ENCODE data around the gene PGGT1B.

The PGGT1B gene

DNA sequence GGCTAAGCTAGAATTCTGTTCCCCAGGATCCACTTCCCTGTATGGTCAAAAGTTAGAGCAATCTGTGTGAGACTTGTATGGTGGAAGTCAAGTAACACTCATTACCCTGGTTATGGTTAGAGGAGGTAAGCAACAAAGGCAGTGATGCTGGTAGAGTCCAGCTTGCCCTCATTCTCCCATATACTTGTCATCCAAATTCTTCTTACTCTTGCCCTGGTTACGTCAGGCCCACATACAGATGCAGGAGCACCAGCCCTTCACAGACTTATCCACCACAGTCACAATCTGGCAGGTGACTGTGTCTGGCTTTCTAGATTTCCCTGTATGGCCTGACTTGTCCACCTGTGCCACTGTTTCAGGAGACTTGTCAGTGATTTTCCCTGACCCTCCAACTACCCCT lies 35.4 kb downstream of the PGGT1B start:
- TF ChIP-seq, protein P1, sequence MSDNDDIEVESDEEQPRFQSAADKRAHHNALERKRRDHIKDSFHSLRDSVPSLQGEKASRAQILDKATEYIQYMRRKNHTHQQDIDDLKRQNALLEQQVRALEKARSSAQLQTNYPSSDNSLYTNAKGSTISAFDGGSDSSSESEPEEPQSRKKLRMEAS (IDR thresholded peaks at IDR 0.05) = no peak
- TF ChIP-seq EGR1 (IDR thresholded peaks at IDR 0.05) (no peak), CREB1 (IDR thresholded peaks at IDR 0.05; ENCODE audit: low read depth) (no peak), EP300 (IDR thresholded peaks at IDR 0.05; ENCODE audit: borderline replicate concordance) (no peak), NFIC (IDR thresholded peaks at IDR 0.05) (no peak)

DNA sequence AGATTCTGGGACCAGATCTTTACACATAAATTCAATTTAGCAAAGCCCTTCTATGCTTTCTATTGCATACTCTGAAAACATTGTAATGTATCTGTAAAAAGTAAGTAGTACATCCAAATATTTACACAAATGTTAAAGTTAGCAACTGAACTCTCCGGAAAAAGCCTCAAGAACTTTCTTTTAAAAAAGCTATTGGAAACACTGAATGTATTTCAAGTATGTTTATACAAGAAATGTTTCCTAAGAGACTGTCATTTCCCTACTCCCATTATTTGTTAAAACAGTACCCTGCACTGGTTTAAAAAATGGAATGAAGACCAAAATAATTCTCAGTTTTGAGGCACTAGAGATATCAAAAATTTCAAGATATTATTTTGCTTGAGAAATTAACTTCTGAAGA lies 48.1 kb downstream of the PGGT1B start:
- TF ChIP-seq CREB1 (IDR thresholded peaks at IDR 0.05; ENCODE audit: low read depth) (no peak), TCF12 (IDR thresholded peaks at IDR 0.05; ENCODE audit: low read depth) (no peak), FOXM1 (IDR thresholded peaks at IDR 0.05; ENCODE audit: borderline replicate concordance, low read depth) (no peak), TAF1 (IDR thresholded peaks at IDR 0.05; ENCODE audit: low read depth) (no peak), TEAD4 (IDR thresholded peaks at IDR 0.05) (no peak), RAD21 (IDR thresholded peaks at IDR 0.05; ENCODE audit: low read depth) (no peak), ZBTB7A (IDR thresholded peaks at IDR 0.05; ENCODE audit: low read depth) (no peak)
- TF ChIP-seq, protein P2, sequence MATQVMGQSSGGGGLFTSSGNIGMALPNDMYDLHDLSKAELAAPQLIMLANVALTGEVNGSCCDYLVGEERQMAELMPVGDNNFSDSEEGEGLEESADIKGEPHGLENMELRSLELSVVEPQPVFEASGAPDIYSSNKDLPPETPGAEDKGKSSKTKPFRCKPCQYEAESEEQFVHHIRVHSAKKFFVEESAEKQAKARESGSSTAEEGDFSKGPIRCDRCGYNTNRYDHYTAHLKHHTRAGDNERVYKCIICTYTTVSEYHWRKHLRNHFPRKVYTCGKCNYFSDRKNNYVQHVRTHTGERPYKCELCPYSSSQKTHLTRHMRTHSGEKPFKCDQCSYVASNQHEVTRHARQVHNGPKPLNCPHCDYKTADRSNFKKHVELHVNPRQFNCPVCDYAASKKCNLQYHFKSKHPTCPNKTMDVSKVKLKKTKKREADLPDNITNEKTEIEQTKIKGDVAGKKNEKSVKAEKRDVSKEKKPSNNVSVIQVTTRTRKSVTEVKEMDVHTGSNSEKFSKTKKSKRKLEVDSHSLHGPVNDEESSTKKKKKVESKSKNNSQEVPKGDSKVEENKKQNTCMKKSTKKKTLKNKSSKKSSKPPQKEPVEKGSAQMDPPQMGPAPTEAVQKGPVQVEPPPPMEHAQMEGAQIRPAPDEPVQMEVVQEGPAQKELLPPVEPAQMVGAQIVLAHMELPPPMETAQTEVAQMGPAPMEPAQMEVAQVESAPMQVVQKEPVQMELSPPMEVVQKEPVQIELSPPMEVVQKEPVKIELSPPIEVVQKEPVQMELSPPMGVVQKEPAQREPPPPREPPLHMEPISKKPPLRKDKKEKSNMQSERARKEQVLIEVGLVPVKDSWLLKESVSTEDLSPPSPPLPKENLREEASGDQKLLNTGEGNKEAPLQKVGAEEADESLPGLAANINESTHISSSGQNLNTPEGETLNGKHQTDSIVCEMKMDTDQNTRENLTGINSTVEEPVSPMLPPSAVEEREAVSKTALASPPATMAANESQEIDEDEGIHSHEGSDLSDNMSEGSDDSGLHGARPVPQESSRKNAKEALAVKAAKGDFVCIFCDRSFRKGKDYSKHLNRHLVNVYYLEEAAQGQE (IDR thresholded peaks at IDR 0.05; ENCODE audit: low read depth) = no peak
- TF ChIP-seq, protein P3, sequence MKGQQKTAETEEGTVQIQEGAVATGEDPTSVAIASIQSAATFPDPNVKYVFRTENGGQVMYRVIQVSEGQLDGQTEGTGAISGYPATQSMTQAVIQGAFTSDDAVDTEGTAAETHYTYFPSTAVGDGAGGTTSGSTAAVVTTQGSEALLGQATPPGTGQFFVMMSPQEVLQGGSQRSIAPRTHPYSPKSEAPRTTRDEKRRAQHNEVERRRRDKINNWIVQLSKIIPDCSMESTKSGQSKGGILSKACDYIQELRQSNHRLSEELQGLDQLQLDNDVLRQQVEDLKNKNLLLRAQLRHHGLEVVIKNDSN (IDR thresholded peaks at IDR 0.05) = no peak
- TF ChIP-seq, protein P1 (IDR thresholded peaks at IDR 0.05) = no peak

DNA sequence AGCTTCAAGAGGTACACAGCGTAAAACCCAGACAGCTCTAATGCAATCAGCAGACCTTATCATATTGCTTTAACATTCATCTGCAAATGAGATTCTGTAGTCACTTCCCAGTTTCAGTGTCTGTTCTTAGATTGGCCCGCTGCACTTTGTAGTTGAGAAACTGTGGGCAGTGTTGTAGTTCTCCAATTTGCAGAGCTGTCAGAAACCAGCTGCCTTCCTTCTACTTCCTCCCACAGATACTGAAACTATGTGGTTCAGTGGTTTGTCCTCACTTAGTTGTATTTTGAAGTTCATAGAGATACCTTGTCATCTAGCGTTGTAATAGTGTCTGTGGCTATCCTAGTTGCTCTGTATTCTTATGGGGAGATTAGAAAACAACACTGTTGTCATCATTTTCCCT lies 53.4 kb downstream of the PGGT1B start:
- TF ChIP-seq, protein P1 (IDR thresholded peaks at IDR 0.05) = no peak
- no peak for TF ChIP-seq CEBPB (IDR thresholded peaks at IDR 0.05)
- no peak for TF ChIP-seq TCF12 (IDR thresholded peaks at IDR 0.05; ENCODE audit: low read depth)
- TF ChIP-seq, protein P2 (IDR thresholded peaks at IDR 0.05; ENCODE audit: low read depth) = no peak
- TF ChIP-seq TAF1 (IDR thresholded peaks at IDR 0.05; ENCODE audit: low read depth) = no peak
- no peak for TF ChIP-seq ZBTB7A (IDR thresholded peaks at IDR 0.05; ENCODE audit: low read depth)
- no peak for TF ChIP-seq TEAD4 (IDR thresholded peaks at IDR 0.05)
- TF ChIP-seq, protein P3 (IDR thresholded peaks at IDR 0.05) = no peak
- TF ChIP-seq EGR1 (IDR thresholded peaks at IDR 0.05) = no peak
- TF ChIP-seq EP300 (IDR thresholded peaks at IDR 0.05; ENCODE audit: borderline replicate concordance) = no peak

DNA sequence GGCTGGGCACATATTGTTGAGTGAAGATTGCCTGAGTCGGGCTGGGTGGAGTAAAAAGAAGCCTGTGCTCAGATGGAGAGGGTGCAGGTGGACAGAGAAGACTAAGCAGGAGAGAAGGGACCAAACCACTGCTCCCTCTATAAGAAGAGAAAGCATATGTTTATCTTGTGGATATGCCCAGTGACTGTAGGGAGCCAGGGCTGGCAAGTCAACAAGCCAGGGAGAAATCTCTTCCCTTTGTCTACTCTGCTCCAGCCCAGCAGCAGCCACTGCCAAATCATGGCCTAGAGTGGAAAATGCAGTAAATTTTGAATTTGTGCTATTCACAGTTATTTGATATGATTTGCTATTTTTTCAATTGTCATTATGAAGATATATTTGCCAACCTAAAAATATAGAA lies 59.7 kb downstream of the PGGT1B start:
- TF ChIP-seq CEBPB (IDR thresholded peaks at IDR 0.05) (no peak), TEAD4 (IDR thresholded peaks at IDR 0.05) (no peak), TAF1 (IDR thresholded peaks at IDR 0.05; ENCODE audit: low read depth) (no peak), ZBTB7A (IDR thresholded peaks at IDR 0.05; ENCODE audit: low read depth) (no peak), EP300 (IDR thresholded peaks at IDR 0.05; ENCODE audit: borderline replicate concordance) (no peak)

DNA sequence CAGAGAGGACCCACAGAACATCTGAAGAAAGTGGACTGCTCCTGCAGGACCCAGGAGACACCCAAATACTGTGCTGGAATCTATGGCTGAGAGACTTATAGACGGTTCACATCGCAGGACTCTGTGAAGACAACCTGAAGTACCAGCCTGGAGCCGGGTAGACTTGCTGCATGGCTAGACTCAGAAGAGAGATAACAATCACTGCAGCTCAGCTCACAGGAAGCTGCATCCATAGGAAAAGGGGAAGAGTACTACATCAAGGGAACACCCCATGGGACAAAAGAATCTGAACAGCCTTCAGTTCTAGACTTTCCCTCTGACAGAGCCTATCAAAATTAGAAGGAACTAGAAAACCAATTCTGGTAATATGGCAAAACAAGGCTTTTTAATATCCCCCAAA lies 66.5 kb downstream of the PGGT1B start:
- TF ChIP-seq CREB1 (IDR thresholded peaks at IDR 0.05; ENCODE audit: low read depth) (no peak), FOXM1 (IDR thresholded peaks at IDR 0.05; ENCODE audit: borderline replicate concordance, low read depth) (no peak), TEAD4 (IDR thresholded peaks at IDR 0.05) (no peak), TCF12 (IDR thresholded peaks at IDR 0.05; ENCODE audit: low read depth) (no peak), NFIC (IDR thresholded peaks at IDR 0.05) (no peak), CEBPB (IDR thresholded peaks at IDR 0.05) (no peak), YY1 (IDR thresholded peaks at IDR 0.05; ENCODE audit: low read depth) (no peak), EP300 (IDR thresholded peaks at IDR 0.05; ENCODE audit: borderline replicate concordance) (no peak), EGR1 (IDR thresholded peaks at IDR 0.05) (no peak), RAD21 (IDR thresholded peaks at IDR 0.05; ENCODE audit: low read depth) (no peak), ZBTB7A (IDR thresholded peaks at IDR 0.05; ENCODE audit: low read depth) (no peak), TAF1 (IDR thresholded peaks at IDR 0.05; ENCODE audit: low read depth) (no peak)
- TF ChIP-seq, protein P3 (IDR thresholded peaks at IDR 0.05) = no peak
- TF ChIP-seq, protein P2 (IDR thresholded peaks at IDR 0.05; ENCODE audit: low read depth) = no peak
- TF ChIP-seq, protein P1 (IDR thresholded peaks at IDR 0.05) = no peak

All from Ishikawa (cell line).